HG02938 (cell line): ENCODE results near the gene ELL3.
"Not testable (repeated sequence)": the region's sequence is repeated elsewhere in the genome, so short reads cannot be mapped to it uniquely, and the experiment has no call there.

Source experiments
- ATAC-seq: cut with Tn5 transposase; IDR thresholded peaks from one replicate; pipeline ENCODE4 v1.9.1; 2021; ENCODE audit warnings: mild to moderate bottlenecking, moderate library complexity; ENCODE audit not compliant: unreplicated experiment

The ELL3 gene, protein sequence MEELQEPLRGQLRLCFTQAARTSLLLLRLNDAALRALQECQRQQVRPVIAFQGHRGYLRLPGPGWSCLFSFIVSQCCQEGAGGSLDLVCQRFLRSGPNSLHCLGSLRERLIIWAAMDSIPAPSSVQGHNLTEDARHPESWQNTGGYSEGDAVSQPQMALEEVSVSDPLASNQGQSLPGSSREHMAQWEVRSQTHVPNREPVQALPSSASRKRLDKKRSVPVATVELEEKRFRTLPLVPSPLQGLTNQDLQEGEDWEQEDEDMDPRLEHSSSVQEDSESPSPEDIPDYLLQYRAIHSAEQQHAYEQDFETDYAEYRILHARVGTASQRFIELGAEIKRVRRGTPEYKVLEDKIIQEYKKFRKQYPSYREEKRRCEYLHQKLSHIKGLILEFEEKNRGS

DNA sequence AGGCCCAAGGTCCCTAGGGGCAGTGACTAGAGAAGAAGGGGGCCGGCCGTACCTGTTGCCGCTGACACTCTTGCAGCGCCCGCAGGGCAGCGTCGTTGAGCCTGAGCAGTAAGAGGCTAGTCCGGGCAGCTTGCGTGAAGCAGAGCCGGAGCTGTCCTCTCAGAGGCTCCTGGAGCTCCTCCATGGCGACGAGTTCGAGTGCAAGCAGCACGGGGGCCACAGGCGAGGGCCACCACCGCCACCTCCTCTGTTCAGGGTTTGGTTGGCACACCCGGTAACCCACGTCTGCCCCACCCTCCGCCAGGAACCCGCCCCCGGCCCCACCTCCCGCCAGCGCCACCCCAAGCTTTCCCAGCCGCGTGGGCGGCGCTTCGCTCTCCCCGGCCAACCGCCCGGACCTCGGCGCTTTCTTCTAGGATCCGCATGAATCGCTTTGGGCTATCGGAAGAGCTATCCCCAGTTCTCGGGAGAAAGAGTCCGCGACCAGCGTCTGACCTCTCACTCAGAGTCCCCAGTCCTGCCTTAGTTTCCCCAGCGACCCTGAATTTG lies at the start of gene ELL3:
ELL3 (minus strand) TSS at position 249 of the 549 bp plus-strand sequence; CDS start at position 184, 65 bp downstream.
- ATAC-seq, result peak; percentile 28

DNA sequence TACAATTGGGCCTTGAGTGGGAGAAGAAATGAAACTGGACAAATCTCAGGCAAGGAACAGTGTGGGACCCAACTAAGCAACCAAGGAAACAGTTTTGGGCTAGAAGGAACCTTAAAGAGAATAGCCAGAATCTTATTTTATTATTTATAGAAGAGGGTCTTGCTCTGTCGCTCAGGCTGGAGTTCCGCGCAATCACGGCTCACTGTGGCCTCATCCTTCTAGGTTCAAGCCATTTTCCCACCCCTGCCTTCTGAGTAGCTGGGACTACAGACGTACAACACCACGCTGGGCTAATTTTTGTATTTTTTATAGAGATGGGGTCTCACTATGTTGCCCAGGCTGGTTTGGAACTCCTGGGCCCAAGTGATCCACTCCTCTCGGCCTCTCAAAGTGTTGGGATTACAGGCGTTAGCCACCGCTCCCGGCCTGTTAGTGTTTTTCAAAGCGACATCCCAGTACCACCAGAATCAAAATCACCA lies 49.3 kb upstream of the ELL3 start:
- ATAC-seq, result no peak

DNA sequence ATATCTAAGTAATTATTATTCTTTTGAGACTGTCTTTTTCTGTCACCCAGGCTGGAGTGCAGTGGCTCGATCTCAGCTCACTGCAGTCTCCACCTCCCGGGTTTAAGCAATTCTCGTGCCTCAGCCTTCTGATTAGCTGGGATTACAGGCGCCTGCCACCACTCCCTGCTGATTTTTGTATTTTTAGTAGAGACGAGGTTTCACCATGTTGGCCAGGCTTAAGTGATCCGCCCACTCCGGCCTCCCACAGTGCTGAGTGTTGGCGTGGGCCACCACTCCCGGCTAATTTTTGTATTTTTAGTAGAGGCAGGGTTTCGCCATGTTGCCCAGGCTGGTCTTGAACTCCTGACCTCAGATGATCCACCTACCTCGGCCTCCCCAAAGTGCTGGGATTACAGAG lies 48.5 kb upstream of the ELL3 start:
- ATAC-seq, result not testable (repeated sequence)

DNA sequence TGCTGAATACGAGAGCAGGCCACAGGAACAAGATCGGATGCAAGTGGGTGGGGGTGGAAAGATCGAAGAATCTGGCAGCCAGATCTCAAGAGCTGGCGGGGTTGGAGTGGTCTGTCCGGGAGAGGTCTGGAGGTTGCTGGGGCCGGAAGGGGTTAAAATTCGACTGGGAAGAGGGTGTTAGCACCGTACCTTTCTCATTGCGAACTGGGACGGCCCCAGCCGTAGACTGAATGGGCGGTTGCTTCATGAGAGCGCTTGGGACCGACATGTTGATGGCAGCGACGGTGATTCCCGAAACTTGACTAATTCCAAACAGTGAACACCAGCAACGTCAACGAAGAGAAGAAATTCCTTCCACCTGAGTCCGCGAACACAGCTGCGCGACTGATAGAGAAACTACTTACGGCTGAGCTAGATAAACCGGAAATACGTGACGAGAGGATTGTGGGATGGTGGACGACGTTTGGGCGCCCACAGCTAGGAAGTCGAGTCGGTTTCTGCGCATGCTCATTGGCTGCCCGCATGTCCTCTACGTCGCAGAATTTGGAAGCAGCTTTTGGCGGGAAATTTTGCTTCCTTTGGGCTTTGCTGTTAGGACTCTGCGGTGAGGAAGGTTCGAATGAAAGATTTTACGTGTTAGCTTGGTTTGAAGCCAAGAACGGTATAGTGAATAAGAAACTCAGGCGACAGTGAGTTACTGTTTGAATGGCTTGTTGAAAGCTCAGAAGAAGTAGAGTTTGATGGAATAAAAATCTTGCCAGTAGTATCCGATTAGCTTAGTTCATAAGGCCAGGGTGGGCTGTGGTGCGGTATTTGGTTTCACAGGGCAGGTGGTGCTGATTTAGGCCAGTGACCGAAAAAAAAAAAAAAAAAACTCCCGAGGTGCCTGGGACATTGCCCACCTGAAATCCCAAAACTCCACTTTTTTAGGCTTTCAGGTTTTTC lies 47.8 kb upstream of the ELL3 start, which contains the start of gene MFAP1:
MFAP1 (minus strand) TSS at position 389 of the 945 bp plus-strand sequence; CDS start at position 268, 121 bp downstream.
- ATAC-seq, result peak; percentile 73

DNA sequence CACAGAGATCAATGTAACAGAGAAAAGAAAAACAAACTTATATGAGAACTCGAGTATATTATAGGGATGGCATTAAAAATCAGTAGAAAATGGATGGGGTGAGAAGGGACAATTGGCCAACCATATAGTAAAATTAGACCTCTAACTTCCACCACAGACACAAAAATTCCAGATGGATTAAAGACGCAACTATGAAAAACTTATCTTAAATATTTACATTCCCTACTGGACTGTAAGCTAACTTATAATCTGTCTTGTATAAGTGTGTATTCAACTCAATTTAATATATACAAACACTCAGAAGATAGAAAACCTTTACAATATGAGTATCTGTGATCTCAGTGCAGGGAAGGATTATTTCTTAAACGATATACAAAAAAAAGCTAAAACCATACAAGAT lies 44.7 kb upstream of the ELL3 start:
- ATAC-seq, result no peak

DNA sequence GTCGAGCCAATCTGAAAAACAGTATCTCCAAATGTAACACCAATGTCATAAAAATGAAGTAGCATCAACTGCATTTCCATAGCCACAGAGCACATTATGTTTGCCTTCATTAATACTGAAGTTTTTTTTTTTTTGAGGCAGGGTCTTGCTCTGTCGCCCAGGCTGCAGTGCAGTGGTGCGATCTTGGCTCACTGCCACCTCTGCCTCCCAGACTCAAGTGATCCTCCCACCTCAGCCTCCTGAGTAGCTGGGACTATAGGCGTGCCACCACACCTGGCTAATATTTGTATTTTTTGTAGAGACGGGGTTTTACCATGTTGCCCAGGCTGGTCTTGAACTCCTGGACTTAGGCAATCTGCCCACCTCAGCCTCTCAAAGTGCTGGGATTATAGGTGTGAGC lies 38.3 kb upstream of the ELL3 start:
- ATAC-seq, result not testable (repeated sequence)

DNA sequence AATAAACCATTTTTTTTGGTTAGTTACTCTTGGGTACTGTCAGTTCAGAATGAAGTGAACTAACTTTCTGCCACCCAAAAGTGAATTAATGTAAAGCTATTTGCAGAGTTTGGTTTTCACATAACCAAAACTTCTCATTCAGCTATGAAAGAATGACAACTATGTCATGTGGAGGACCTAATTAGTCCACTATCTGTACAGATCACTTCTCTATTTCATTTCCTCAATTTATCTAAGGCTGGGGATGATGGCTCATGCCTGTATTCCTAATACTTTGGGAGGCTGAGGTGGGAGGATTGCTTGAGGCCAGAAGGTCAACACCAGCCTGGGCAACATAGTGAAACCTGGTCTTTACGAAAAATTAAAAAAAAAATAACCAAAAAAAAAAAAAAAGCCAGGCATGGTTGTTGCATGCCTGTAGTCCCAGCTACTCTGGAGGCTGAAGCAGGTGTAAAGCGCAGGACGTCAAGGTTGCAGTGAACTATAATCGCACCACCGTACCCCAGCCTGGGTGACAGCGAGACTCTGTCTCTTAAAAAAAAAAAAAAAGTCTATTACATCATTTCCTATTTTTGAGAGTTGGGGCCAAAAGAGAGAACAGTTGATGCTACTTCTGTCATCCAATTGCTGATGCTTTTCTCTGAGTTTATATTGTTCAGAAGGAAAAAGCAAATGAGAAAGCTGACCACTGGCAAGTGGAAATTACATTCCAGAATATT lies 32.4 kb upstream of the ELL3 start:
- peak; percentile 65 for ATAC-seq

DNA sequence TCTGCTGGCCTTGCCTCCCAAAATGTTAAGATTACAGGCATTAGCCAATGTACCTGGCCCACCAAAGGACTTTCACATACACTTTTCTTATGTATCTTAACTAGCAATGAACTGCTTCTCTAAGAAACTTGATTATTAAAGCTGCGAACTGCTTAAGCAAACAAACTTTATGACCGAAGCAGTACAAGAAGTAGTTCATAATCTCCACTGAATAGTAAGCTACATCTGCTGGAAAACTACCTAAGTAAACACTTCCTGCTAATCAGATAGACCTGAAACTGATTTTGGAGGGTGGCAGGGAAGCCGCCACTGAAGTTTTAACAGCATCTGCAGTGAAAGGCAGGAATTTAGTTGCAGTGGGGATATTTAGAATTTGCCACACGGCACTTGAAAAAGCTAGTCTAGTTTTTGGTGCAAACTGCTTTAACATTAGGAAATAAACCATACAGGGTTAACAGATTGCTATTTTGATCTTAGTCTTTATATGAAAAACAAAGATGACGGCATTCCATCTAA lies 31.7 kb upstream of the ELL3 start:
- no peak for ATAC-seq

DNA sequence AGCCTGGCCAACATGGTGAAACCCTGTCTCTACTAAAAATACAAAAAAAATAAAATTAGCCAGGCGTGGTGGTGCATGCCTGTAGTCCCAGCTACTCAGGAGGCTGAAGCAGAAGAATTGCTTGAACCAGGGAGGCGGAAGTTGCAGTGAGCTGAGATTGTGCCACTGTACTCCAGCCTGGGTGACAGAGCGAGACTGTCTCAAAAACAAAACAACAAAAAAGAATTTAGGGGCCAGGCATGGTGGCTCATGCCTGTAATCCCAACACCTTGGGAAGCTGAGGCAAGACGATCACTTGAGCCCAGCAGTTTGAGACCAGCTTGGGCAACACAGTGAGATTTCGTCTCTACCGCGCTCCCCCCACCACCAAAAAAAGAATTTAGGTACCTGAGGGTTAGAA lies 25.9 kb upstream of the ELL3 start:
- ATAC-seq, result not testable (repeated sequence)

DNA sequence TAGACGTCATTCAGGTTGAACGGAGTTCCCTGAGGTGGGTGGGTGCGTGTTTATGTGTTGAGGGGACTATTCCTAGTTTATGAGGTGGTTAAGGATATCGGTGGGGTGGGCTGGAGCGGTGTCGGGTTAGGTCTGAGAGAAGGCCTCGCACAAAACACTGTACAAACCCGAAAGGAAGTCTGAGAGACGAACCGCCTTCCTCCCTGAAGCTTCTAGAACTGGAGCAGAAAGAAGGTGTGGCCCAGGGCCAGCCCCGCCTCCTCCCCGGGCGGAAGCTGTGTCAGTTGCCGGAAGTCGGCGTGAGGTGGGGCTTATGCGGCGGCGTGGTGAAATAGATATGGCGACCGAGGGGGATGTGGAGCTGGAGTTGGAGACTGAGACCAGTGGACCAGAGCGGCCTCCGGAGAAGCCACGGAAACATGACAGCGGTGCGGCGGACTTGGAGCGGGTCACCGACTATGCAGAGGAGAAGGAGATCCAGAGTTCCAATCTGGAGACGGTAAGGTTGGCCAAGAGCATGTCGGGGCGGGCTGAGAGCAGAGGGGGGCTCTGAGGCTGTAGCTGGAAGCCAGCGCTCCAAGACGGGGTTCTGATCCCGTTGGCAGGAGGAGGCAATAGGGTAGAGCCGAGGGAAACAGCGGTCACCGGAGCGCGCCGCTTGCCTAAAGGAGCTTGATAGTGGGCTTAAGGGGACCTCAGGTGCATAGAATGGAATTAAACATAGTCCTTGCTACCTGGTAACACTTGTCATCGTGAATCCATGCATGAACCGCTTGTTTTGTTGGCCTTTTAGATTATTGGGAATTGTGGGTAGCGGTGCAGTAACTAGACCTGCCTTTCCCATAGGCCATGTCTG lies 23.7 kb upstream of the ELL3 start, which contains the start of gene HYPK:
HYPK (plus strand) TSS at position 314 of the 856 bp plus-strand sequence; CDS start at position 338, 24 bp downstream.
- peak; percentile 79 for ATAC-seq

DNA sequence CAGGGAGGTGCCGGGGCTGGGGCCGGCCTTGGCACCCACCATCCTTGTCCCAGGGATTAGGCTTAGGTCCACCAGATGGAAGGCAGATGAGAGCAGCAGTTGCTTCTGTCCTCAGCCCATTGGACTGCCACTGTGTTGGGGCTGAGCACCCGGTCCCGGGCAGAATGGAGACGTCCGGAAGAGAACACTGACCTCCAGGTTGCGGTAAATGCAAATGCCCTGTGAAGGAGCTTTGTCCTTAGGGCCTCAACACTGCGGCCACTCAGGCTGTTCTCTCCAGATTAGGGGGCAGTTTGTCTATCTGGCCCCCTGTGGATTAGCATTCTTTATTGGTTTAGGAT lies 23.1 kb upstream of the ELL3 start, which contains the start of gene SERINC4:
SERINC4 (minus strand) TSS at position 276 of the 341 bp plus-strand sequence; CDS start at position 42, 234 bp downstream.
- no peak for ATAC-seq

DNA sequence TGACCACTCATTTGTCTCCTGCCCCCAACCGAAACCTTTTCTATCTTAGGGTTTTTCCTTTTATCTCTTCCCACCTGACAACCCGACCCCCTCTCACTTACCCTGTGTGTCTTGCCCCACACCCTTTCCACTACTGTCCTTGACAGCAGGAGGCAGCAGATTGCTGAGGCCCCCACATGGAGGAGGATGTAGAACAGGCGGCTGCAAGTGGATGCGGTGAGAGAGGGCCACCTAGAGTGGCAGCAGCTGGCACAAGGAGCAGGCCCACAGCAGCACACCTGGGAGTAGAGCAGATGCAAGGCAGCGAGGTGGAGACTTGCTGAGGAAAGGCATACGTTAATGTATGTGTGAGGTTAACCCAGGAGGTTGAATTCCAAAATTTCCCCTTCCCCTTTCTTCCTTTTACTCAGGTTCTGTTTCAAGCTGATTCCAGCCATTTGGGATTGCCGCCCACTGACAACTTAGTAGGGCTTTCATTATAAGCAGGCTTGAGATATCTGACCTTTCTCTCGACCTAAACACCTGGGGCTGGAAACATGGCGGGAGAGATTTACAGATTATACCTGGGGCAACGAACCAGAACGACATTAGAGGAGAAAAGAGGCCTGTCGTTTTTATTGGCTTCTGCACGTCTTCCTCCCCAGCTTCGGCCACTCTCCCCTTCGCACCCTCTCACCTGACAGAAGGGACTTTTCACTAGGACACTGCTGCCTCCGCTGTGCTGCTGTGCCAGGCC lies 22.6 kb upstream of the ELL3 start:
- no peak for ATAC-seq

DNA sequence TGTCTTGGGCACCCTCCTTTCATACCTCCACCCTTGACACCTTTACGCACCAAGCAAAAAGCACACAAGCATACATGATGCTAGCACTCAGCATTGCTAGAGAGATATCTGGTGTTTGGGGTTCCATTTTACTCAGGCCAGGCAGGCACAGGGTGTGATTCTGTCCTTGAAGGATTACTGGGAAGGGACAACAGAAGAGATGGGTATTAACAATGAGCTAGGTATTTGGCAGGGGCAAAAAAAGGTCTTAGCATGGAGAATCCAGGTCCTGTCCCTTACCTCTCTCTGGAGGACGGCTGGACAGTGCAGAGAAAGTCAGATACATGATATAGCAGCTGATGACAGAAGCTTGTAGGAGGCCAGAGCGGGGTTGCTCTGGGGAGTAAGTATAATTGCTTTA lies 19.8 kb upstream of the ELL3 start:
- ATAC-seq, result no peak

DNA sequence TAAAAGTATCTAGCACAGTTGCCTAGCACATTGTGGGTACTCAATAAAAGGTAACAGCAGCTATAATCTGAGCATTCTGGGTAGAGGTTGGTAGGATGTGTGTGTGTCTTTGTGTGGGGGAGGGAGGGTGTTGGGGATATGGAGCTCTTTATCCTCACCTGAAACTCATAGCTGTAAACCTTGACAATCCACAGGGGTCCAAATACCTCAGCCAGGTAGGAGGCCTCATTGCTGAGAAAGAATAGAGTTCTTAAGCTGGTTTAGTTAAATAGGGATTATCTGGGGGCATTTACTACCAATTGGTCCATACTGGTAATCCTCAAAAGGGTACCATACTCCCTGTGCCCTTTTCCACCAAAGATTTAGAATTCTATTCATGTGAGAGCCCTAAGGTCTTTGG lies 19.2 kb upstream of the ELL3 start:
- no peak for ATAC-seq

DNA sequence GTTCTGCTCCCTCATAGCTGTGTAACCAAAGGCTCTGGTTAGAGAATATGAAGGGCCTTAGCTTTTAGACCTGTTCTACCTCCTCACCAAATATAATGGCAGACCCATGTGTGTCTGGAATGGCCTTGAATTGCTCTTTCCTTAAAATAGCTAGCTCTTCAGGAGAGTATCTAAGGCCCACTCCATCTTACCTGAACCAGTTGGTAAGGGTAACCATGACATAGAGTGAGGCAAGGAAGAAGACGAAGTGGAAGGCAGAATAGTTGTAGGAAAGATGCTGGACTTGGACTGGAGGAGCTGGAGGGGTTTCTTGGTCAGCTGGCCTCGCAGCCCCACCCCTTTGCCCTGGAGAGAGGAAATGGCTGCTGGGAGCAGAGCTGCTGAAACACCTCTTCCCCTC lies 18.4 kb upstream of the ELL3 start:
- no peak for ATAC-seq

DNA sequence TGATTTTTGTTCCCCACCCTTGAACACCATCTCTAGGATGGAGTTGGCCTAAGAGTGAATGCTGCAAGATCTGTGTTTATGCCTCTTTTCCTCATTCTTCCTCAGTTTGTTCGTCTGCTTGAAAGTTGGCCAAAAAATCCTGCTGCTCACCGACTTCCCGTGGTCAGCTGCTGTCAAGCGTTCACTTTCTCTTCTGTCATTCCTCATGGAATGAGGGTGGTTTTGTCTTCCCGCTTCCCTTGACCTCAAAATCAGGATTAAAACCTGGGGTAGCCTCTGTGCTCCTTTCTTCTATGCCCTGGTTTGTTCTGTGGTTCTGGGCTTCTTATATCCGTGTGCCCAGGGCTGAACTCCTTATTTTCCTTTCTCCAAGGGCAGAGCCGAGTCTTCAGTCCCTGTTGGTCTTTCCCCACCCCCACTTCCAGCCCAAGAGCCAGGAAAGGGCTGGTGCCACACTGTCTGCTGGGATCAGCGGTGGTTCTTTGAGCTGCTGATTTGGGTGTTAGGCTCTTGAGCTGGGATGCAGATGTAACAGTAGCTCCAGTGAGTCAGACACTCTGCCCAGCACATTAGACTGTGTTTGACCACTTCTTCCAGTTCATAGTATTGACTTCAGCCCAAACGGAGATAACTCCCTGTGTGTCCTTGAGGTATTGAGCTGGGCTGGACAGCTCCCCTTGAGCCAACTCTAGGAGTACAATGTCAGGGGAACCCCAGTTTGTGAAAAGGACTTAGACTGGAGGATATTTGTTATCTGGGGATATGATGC lies 17.7 kb upstream of the ELL3 start:
- ATAC-seq, result no peak

DNA sequence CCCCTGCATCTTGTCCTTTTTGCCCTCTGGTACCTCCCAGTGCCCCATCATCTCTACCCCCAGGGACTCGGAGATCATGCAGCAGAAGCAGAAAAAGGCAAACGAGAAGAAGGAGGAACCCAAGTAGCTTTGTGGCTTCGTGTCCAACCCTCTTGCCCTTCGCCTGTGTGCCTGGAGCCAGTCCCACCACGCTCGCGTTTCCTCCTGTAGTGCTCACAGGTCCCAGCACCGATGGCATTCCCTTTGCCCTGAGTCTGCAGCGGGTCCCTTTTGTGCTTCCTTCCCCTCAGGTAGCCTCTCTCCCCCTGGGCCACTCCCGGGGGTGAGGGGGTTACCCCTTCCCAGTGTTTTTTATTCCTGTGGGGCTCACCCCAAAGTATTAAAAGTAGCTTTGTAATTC lies 16.9 kb upstream of the ELL3 start:
- no peak for ATAC-seq
